Stimulated activated effector memory CD8-positive, alpha-beta T cell treated with anti-CD3 and anti-CD28 coated beads, Interleukin-12 subunit alpha, Interleukin-12 subunit beta, amount 100 ng/mL, for 72 hours (primary cell): Measurements from ENCODE around the gene TELO2.
A peak's percentile ranks its signal among the peaks of the same experiment; 100 is the strongest.

Experiments used
- ATAC-seq: fragments of 150-1000 bp; cut with Tn5 transposase; 2 replicates; pipeline ENCODE4 v1.10.0; 2021
- DNase-seq, 2 donors: peaks; one replicate each; pipeline ENCODE4 v3.0.0; 2021 to 2022; ENCODE audit warnings: low spot score in 2 of 2
- H3K27ac Mint-ChIP-seq: one replicate; pipeline ENCODE4 v1.8.0; 2022; ENCODE audit warnings: mild to moderate bottlenecking, mixed read lengths
- H3K36me3 Mint-ChIP-seq: one replicate; pipeline ENCODE4 v1.8.0; 2022; ENCODE audit warnings: mild to moderate bottlenecking, mixed read lengths
- H3K4me1 Mint-ChIP-seq: one replicate; pipeline ENCODE4 v1.8.0; 2022; ENCODE audit warnings: mixed read lengths
- H3K4me3 Mint-ChIP-seq: one replicate; pipeline ENCODE4 v1.8.0; 2022; ENCODE audit warnings: mild to moderate bottlenecking, mixed read lengths
- H3K9me3 Mint-ChIP-seq: one replicate; pipeline ENCODE4 v1.8.0; 2022; ENCODE audit warnings: mixed read lengths

Gene TELO2

GRCh38 chr16:1552129-1552528 is 59.0 kb downstream of the TELO2 start:
- Mint-ChIP-seq H3K27ac (peak overlapping the region; percentile 68), H3K4me1 (peaks cover 8% of the 10 kb centered on the region), H3K9me3 (no peaks in the 10 kb centered on the region), H3K36me3 (peaks cover 41% of the 10 kb centered on the region), H3K4me3 (no peak overlapping the region)
- ATAC-seq, result no peak
- no peak for DNase-seq

- no peak for ATAC-seq
- Mint-ChIP-seq H3K4me1 (peaks cover 7% of the 10 kb centered on the region), H3K36me3 (peaks cover 35% of the 10 kb centered on the region), H3K9me3 (no peaks in the 10 kb centered on the region), H3K27ac (peak overlapping the region; percentile 72), H3K4me3 (no peak overlapping the region)
- DNase-seq, result no peak
These were observed 61.0 kb downstream of the TELO2 start for GRCh38 chr16:1553946-1554825.

GRCh38 chr16:1554826-1555445 is 61.8 kb downstream of the TELO2 start:
- Mint-ChIP-seq H3K36me3 (peaks cover 30% of the 10 kb centered on the region), H3K9me3 (no peaks in the 10 kb centered on the region), H3K4me3 (no peak overlapping the region), H3K4me1 (peaks cover 14% of the 10 kb centered on the region), H3K27ac (no peak overlapping the region)
- DNase-seq, result no peak
- ATAC-seq, result no peak

GRCh38 chr16:1556254-1556653 is 63.1 kb downstream of the TELO2 start:
- DNase-seq, result no peak
- Mint-ChIP-seq H3K9me3 (no peaks in the 10 kb centered on the region), H3K27ac (no peak overlapping the region), H3K4me3 (no peak overlapping the region), H3K4me1 (peaks cover 16% of the 10 kb centered on the region), H3K36me3 (peaks cover 23% of the 10 kb centered on the region)
- ATAC-seq, result no peak

- Mint-ChIP-seq H3K9me3 (no peaks in the 10 kb centered on the region), H3K4me1 (peaks cover 16% of the 10 kb centered on the region), H3K36me3 (peaks cover 23% of the 10 kb centered on the region), H3K4me3 (no peak overlapping the region), H3K27ac (no peak overlapping the region)
- ATAC-seq (no peak), DNase-seq (no peak)
These were observed 63.9 kb downstream of the TELO2 start for GRCh38 chr16:1557074-1557473.

- no peaks in the 10 kb centered on the region for H3K9me3 Mint-ChIP-seq
- no peak overlapping the region for H3K27ac Mint-ChIP-seq
These were observed 64.4 kb downstream of the TELO2 start for GRCh38 chr16:1557576-1557975.

DNA sequence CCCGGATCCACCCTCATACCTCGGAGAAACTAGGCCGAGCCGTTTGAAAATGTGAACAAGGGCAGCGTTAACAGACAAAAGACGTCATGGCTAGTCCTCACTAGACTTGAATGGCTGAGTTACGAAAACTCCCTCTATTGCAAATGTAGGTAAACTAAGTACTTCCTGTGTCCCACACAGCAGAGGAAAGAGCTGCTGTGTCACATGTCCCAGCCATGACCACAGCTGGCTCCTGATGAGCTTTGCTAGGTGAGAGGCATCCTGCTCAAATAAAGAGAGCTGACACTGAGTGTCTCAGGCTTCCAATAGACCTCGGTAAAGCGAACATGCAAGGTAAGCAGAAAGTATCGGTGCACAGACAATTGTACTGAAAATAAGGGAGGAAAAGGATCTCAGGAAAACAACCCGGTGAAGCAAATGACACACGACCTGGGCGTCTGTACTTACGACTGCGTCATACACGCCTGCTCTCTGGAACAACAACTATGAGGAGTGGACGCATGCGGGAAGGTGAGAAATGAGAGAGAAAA is 66.4 kb downstream of the TELO2 start:
- H3K36me3 Mint-ChIP-seq, result peaks cover 17% of the 10 kb centered on the region
- no peak for DNase-seq
- H3K27ac Mint-ChIP-seq, result peak overlapping the region; percentile 12
- ATAC-seq, result peak; percentile 89
- H3K9me3 Mint-ChIP-seq, result no peaks in the 10 kb centered on the region
- peaks cover 16% of the 10 kb centered on the region for H3K4me1 Mint-ChIP-seq
- peak overlapping the region; percentile 4 for H3K4me3 Mint-ChIP-seq

More at GRCh38 chr16:1557576-1557975, 64.4 kb downstream of the TELO2 start:
- Mint-ChIP-seq H3K4me3 (no peak overlapping the region), H3K36me3 (peaks cover 23% of the 10 kb centered on the region), H3K4me1 (peaks cover 16% of the 10 kb centered on the region)
- ATAC-seq (no peak), DNase-seq (no peak)
